ENCODE data around the gene AKT3. TPM values are rescaled to one million over a fixed set of nuclear protein-coding genes. Genes with fewer than 3 reads are reported as not detected.

AKT3 gene
- total RNA-seq, 1 experiment from 2014 or later: 18.7 TPM

GRCh38 chr1:243672539-243673074 lies 177.4 kb downstream of the AKT3 start:
- Histone ChIP-seq H3K27me3 (ENCODE audit: low read length) (no peaks in the 10 kb centered on the region), H3K9me2 (replicated peaks; ENCODE audit: low read length) (no peaks in the 10 kb centered on the region), H3K4me3 (ENCODE audit: low read length) (no peak overlapping the region), H2AFZ (ENCODE audit: low read length) (no peak overlapping the region), H3K9me3 (ENCODE audit: low read length) (no peaks in the 10 kb centered on the region), H3K9ac (ENCODE audit: low read length) (no peak overlapping the region), H3K4me1 (ENCODE audit: insufficient read depth, low read length) (no peaks in the 10 kb centered on the region), H3K36me3 (ENCODE audit: low read depth, low read length) (no peaks in the 10 kb centered on the region), H3K4me2 (ENCODE audit: low read length) (no peak overlapping the region), H4K20me1 (ENCODE audit: low read length) (no peaks in the 10 kb centered on the region), H3F3A (ENCODE audit: low read length, unreplicated experiment) (no peaks in the 10 kb centered on the region), H3K79me2 (ENCODE audit: low read length) (no peaks in the 10 kb centered on the region), H3K27ac (ENCODE audit: low read length) (no peak overlapping the region)
- ChIA-PET CTCF (interaction anchor here (0.5 kb wide), 1 partner anchor 24 kb away, joined by 3 read pairs; no protein-coding TSS in a partner anchor), POLR2A (ENCODE audit: unreplicated experiment) (no interaction called here)
- intact Hi-C loops (cut with micrococcal nuclease): no loop called here
- TF ChIP-seq EZH2phosphoT487 (IDR thresholded peaks at IDR 0.05; ENCODE audit: borderline replicate concordance, low read length): no peak
- TF ChIP-seq EZH2 (IDR thresholded peaks at IDR 0.05; ENCODE audit: low read length, unreplicated experiment): no peak
- no peak for TF ChIP-seq CTCF (conservative IDR thresholded peaks at IDR 0.05; ENCODE audit: low read depth, low read length)
- no TSS peak for BruUV-seq (replicated peaks)
- ATAC-seq: no peak
- DNase-seq: no peak

DNA sequence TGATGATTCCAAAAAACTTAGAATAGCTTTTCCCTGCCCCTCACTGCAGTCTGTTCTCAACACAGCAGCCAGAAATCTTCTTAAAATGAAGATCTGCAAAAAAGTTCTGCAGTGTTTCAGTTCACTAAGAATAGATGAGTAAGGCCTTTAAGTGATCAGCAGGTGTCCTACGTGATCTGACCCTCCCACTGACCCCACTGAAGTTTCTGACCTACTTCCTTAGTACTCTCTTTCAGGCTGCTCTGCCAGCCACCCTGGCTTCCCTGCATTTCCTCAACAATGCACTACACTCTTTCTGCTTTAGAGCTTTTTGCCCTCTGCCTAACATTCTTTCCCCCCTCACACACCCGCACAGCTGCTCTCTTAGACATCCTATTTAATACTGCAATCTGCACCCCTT lies 182.5 kb downstream of the AKT3 start:
- H3K27me3 ChIP-seq (ENCODE audit: low read length): no peaks in the 10 kb centered on the region
- no peaks in the 10 kb centered on the region for H4K20me1 ChIP-seq (ENCODE audit: low read length)
- POLR2A ChIA-PET (ENCODE audit: unreplicated experiment): no interaction called here
- ATAC-seq (no peak), DNase-seq (no peak)
- no peak overlapping the region for H3K9ac ChIP-seq (ENCODE audit: low read length)
- CTCF ChIA-PET: no interaction called here
- peaks cover 3% of the 10 kb centered on the region; the same call in 1 of the 2 replicates for H3K36me3 ChIP-seq (ENCODE audit: low read depth, low read length)
- no peak overlapping the region for H2AFZ ChIP-seq (ENCODE audit: low read length)
- no peak overlapping the region for H3K4me3 ChIP-seq (ENCODE audit: low read length)
- H3K4me1 ChIP-seq (ENCODE audit: insufficient read depth, low read length): no peaks in the 10 kb centered on the region
- BruUV-seq (replicated peaks): no TSS peak
- H3K9me3 ChIP-seq (ENCODE audit: low read length): no peaks in the 10 kb centered on the region
- intact Hi-C loops (cut with micrococcal nuclease): no loop called here
- no peak for TF ChIP-seq EZH2phosphoT487 (IDR thresholded peaks at IDR 0.05; ENCODE audit: borderline replicate concordance, low read length)
- TF ChIP-seq CTCF (conservative IDR thresholded peaks at IDR 0.05; ENCODE audit: low read depth, low read length): no peak
- no peak for TF ChIP-seq EZH2 (IDR thresholded peaks at IDR 0.05; ENCODE audit: low read length, unreplicated experiment)
- H3K9me2 ChIP-seq (replicated peaks; ENCODE audit: low read length): no peaks in the 10 kb centered on the region
- H3K27ac ChIP-seq (ENCODE audit: low read length): no peak overlapping the region
- no peak overlapping the region for H3K4me2 ChIP-seq (ENCODE audit: low read length)
- no peaks in the 10 kb centered on the region for H3F3A ChIP-seq (ENCODE audit: low read length, unreplicated experiment)
- no peaks in the 10 kb centered on the region for H3K79me2 ChIP-seq (ENCODE audit: low read length)

DNA sequence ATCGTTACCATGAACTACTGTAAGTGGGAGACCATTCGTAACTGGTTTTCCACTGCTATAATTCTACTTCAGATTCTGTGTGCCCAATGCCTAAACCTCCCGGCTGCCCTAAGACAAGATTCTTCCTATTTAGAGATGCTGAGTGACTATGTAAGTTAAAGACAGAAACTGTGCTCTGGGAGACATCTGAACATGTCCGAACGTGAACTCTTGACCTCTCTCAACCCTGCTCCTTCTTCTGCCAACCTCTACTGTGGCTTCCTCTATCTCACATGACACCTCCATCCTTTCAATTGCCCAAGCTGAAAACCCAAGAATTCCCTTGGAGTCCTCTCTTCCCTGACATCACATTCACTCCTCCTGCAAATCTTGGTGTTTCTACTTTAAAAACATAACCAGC lies 182.9 kb downstream of the AKT3 start:
- H3K9me3 ChIP-seq (ENCODE audit: low read length): no peaks in the 10 kb centered on the region
- CTCF ChIA-PET: no interaction called here
- H3K9ac ChIP-seq (ENCODE audit: low read length): no peak overlapping the region
- peaks cover 3% of the 10 kb centered on the region; the same call in 1 of the 2 replicates for H3K36me3 ChIP-seq (ENCODE audit: low read depth, low read length)
- H2AFZ ChIP-seq (ENCODE audit: low read length): no peak overlapping the region
- H3F3A ChIP-seq (ENCODE audit: low read length, unreplicated experiment): no peaks in the 10 kb centered on the region
- TF ChIP-seq EZH2 (IDR thresholded peaks at IDR 0.05; ENCODE audit: low read length, unreplicated experiment) (no peak), CTCF (conservative IDR thresholded peaks at IDR 0.05; ENCODE audit: low read depth, low read length) (no peak), EZH2phosphoT487 (IDR thresholded peaks at IDR 0.05; ENCODE audit: borderline replicate concordance, low read length) (no peak)
- DNase-seq (no peak), ATAC-seq (no peak)
- no peak overlapping the region for H3K4me3 ChIP-seq (ENCODE audit: low read length)
- no TSS peak for BruUV-seq (replicated peaks)
- intact Hi-C loops (cut with micrococcal nuclease): no loop called here
- no peaks in the 10 kb centered on the region for H4K20me1 ChIP-seq (ENCODE audit: low read length)
- no peaks in the 10 kb centered on the region for H3K9me2 ChIP-seq (replicated peaks; ENCODE audit: low read length)
- H3K4me2 ChIP-seq (ENCODE audit: low read length): no peak overlapping the region
- no peaks in the 10 kb centered on the region for H3K4me1 ChIP-seq (ENCODE audit: insufficient read depth, low read length)
- no peaks in the 10 kb centered on the region for H3K79me2 ChIP-seq (ENCODE audit: low read length)
- no peak overlapping the region for H3K27ac ChIP-seq (ENCODE audit: low read length)
- H3K27me3 ChIP-seq (ENCODE audit: low read length): no peaks in the 10 kb centered on the region
- POLR2A ChIA-PET (ENCODE audit: unreplicated experiment): no interaction called here
